ENCODE results near the gene DLG4.

DLG4 gene

DNA sequence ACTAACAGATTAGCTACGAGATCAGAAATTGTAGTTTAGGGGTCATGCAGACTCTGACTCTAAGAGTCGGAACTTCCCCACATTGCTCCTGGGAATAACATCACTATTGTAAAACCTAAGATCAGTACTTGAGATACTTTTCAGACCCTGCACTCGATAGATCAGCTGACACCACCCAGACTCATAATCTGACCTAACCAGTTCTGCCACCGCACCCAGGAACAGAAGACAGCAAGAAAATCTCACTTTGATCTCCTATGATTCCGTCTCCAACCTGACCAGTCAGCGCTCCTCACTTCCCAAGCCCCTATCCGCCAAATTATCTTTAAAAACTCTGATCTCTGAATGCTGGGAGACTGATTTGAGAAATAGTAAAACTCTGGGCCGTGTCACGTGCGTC lies 77.8 kb downstream of the DLG4 start:
- no peak for DNase-seq

DNA sequence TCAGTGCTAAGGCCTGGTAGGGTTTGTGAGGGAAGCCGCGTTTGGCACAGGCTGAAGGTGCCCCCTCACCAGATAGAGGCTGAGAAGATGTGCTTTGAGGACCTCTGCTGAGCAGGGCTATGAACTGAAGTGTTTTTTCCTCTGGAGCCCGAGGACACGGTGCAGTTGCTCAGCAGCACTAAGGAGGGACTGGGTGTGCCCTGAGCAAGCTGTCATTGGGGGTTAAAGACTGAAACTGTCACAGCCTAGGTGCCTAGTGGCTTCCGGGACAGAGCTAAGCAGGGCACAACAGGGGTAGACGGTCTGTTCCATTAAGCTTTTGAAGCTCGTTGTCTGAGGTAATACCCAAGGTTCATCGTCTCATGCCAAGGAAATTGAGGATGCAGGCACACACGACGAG lies 80.2 kb downstream of the DLG4 start:
- DNase-seq: no peak

DNA sequence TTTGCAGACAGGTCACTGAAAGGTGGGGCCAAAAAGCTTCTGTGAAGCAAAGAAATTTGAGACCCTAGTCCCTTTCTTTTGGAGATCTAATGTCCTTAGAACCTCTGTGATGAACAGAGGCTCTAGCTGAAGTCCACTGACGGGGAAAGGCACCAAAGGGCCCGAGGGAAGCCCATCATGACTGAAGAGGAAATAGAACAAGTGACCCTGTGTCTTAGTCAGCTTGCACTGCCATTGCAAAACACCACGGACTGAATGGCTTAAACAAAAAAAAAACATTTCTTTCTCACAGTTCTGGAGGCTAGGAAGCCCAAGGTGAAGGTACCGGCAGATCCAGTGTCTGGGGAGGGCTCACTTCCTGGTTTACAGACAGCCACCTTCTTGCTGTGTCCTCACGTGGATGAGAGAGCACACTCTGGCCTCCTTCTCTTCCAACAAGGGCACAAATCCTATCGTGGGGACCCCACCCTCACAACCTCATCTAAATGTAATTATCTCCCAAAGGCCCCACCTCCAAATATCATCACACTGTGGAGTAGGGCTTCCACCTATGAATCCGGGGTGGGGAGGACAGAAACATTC lies 80.7 kb downstream of the DLG4 start:
- no peak for DNase-seq

DNA sequence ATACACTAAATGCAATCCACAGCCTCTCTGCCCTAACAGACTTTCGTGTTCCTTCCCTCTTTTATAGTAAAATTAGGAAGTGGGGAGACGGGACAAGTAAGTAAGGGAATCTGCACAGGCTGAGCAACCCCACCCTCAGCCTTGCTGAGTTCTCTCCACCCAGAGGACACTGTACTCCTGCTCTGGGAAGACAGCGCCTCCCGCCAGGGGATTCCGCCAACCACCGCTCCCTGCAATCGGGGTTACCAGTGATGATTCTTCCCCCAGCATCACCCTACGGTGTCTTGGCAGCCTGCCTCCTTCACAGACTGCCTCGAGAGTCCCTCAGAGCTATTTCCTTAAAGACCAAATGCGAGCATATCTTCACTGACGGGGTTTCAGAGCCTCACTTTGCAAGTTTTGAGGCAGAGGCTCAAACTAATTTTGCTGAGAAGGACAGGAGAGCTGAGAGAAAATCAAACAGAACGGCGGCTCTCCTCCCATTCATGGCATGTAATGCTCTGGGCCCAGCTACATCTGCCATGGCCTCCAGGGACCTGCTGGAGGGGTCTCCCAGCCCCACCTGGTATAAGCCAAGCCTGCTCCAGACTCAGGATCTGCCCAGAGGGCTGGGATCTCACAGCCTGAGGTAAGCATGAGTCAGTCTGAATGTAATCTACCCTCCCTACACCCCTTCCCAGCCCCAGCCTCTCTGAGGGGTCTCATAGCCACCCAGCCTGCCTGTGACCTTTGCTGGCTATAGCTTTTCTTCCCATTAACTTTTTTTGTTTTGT lies 82.3 kb downstream of the DLG4 start:
- DNase-seq: no peak

Measured in NCI-H524 treated with DMSO at 0.1 percent for 48 hours (cell line).